DMS53 treated with DMSO at 0.1 percent for 48 hours (cell line): ENCODE measurements around the gene TFCP2.

Experiments
- DNase-seq: peaks from one replicate; lab custom pipeline; 2025; ENCODE audit not compliant: unreplicated experiment; lab: John Stamatoyannopoulos, UW

Gene TFCP2

DNA sequence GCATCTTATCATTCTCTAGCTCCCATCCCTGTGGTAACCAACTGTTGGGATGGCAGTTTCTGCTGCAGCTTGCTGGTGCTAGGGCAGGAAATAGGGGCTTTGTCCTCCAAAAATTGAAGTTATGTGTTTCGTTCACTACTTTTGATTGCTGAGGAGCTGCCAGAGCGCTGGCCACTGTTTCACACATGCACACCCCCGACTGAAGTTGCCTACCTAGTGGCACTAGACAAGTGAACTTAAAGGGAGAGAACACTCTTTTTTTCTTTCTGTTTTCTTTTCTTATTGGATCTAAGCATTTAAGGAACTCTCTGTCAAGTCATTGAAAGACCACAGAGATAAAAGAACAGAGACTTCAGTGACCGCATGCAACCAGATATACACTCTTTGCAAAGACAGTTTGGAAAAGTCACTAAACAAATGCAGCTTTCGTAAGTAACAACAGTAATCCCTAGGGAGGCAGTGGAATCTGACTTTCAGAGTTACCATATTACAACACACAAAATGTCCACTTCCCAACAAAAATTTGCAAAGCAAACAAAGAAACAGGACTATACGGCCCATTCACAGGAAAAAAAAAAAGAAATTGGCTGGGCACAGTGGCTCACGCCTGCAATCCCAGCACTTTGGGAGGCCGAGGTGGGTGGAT lies 12.0 kb downstream of the TFCP2 start:
- DNase-seq, result no peak

DNA sequence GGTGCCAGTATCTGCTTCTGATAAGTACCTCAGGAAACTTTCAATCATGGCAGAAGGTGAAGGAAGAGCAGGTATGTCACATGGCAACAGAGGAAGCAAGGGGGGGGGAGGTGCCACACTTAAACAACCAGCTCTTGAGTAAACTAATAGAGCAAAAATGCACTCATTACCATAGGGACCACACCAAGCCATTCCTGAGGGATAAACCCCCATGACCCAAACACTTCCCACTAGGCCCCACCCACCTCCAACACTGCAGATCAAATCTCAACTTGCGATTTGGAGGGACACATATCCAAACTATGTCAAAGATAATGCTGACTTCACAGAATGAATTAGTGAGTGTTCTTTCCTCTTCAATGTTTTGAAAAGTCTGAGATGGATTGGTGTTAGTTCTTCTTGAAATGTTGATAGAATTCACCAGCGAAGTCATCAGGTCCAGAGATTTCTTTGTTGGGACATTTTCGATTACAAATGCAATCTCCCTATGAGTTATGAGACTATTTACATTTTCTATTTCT lies 16.6 kb downstream of the TFCP2 start:
- DNase-seq, result no peak

DNA sequence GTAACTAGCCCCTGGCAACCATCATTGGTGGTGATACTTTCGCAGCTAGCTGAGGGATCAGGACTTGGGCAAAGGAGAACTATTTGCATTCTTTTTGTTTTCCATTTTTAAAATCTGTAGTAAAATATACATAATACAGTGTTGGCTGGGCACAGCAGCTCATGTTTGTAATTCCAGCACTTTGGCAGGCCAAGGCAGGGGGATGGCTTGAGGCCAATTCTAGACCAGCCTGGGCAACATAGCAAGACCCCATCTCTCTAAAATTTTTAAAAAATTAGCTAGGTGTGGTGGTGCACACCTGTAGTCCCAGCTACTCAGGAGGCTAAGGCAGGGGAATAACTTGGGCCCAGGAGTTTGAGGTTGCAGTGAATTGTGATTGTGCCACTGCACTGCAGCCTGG lies 20.0 kb downstream of the TFCP2 start:
- no peak for DNase-seq

DNA sequence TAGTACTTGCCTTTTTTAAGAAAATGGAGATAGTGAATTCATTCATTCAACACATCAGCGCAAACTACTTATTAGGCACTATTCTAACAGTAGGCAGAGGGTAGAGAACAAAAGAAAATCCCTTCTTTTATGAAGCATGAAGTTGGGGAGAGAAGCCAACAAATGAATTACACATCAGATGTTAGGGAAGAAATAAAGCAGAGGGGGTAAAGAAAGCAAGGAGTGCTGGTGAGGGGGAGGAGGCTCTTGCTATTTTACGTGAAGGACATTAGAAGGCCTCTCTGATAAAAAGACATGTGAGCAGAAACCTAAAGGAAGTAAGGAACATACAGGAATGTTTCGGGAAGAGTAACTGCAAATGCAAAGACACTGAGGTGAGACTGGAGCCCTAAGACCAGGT lies 22.2 kb downstream of the TFCP2 start:
- DNase-seq, result no peak

DNA sequence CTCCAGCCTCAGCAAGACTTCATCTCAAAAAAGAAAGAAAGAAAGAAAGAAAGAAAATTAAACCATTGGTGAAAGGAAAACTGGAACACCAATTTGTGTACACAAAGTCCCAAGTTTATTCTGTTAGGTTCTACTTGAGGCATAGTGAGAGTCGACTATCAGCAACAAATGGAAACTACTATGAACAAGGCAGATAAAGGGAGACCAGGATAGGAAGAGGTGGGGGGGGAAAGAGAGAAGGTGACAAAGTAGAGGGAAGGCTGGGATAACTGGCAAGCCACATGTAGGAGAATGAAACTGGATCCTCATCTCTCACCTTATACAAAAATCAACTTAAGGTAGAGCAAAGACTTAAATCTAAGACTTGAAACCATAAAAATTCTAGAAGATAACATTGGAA lies 25.6 kb downstream of the TFCP2 start:
- DNase-seq, result no peak

DNA sequence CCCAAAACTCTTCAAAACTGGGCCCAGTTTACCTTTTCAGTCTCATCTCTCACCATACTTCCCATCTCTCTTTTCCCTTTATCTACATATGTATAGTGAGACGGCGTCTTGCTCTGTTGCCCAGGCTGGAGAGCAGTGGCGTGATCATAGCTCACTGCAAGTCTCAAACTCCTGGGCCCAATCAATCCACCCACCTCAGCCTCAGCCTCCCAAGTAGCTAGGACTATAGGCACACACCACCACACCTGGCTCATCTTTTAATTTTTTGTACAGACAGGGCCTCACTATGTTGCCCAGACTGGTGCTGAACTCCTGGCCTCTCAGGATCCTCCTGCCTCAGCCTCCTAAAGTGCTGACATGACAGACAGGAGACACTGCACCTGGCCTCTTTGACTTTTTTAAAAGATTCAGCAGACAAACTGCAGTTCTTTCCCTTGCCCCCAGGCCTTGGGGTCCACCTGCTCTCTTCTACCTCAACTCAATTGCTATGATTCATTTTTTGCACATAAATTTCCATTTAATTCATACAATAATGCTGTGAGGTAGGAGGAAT lies 33.6 kb downstream of the TFCP2 start:
- DNase-seq, result no peak

DNA sequence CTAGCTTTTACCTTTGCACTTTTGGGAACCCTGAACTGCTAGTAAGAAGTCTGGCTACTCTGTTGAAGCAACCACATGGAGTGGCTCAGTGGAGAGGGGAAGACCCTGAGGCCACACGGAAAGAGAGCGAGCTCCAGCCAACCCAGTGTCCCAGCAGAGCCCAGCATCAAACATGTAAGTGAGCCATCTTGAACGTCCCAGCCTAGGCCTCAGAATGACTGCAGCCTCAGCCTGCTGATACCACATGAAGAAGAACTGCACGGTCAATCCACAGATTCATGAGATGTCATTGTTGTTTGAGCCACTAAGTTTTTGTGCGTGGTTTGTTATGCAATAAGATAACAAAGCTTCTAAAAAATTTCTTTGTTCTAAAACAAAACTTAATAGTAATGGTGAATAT lies 40.2 kb downstream of the TFCP2 start:
- DNase-seq, result no peak

DNA sequence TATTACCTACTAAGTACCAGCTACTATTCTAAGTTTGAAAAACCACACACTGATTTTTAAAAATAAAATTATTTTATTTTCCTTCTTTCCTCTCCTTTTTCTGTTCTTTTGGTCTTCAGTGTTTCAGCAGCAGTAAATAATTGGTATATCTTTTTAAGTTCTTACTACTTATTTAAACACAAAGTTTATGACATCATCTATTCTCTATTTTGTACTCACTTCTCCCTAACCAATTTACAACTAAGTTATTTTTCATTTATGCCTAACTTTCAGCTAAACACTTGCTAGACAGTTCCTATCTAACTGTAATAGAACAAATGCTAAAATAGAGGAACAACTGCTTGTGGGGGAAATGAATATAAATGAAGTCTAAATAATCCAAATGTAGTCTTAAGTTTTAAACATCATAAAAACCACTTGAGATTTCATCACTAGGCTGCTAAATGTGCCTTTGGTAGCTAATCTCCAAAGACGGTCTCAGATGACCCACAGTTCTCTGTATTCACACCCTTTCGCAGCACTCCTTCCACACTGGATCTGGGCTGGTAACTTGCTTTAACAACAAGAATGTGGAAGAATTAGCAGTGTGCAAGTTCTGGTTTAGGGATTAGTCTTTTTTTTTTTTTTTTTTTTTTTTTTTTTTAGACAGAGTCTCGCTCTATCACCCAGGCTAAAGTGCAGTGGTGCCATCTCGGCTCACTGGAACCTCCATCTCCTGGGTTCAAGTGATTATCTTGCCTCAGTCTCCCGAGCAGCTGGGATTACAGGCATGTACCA lies 41.0 kb downstream of the TFCP2 start:
- DNase-seq, result no peak

DNA sequence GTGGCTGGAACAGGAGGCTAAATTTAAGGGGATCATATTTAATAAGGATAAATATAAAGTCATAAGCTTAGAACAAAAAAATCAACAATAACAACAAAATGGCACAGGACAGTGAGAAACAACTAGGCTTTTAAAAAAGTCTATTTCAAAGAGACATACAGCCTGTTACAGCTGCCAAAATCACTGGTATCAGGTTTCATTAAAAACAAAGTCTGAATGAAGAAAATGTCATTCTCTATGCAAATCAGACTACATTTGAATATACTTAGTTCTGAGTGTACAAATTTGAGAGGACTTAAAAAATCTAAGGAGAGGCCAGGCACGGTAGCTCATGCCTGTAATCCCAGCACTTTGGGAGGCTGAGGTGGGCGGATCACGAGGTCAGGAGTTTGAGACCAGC lies 44.0 kb downstream of the TFCP2 start:
- no peak for DNase-seq

DNA sequence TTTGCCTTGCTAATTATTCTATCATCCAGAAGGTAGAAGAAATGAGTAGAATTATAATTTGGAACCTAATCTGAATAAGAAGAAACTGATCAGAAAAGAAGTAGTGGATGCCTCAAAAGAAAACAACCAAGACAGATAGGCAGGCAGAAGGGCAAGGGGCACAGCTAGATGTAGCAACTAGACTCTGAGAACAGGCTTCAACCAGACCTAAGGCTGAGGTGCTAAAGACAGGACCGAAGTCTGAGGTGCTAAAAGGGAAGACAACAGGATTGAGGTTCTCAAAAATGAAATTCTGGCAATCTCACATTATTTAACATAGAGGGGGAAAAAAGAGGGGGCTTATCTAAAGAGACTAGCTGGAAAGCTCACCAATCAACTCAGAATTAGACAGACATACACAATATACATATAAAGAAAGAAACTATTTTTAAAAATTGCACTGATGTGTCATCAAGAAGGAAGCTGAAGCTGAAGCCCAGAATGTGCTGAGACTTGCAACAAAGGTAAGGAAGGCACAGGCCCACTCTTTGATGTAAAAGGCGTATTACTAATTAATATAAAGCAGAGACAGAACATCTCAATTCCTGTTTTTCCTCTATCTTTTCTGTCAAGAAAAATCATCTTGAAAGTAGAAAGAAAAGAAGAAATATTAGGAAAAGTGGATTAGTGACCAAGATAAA lies 45.7 kb downstream of the TFCP2 start:
- no peak for DNase-seq

DNA sequence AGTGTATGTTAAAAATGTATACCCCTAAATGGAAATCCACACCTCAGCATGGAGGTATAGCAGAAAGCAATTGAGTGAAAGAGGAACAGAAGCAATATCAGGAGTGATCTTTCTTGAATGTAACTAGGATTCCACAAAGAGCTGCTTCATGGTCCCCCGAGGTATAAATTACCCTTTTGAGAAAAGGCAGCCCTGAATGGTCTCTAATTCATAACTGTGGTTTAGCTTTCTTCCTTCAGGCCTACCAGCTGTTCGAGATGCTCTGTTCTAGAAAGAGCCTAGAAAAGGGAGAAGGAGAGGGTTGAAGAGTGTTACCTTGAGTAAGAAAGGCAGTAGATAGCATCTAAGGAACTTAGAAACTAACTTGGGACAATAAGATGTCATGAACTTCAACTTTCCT lies 46.6 kb downstream of the TFCP2 start:
- DNase-seq, result no peak

DNA sequence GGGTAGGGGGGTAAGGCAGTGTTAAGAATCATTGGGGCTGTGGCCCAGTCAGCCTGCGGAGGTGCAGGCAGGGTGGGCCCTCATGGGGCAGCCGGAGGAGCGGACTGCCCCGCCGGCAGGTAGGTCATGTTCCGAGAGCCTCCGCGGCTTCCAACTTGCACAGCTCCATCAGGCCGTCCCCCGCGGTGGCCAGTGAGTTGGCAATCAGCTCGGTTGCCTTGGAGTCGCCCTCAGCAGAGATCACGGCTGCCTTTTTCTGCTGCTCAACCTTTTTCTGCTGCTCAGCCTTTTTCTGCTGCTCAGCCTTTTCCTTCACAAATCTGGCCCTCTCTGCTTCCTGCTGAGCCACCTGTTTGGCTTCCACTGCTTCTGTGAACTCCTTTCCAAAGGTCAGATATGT lies 48.4 kb downstream of the TFCP2 start:
- no peak for DNase-seq

DNA sequence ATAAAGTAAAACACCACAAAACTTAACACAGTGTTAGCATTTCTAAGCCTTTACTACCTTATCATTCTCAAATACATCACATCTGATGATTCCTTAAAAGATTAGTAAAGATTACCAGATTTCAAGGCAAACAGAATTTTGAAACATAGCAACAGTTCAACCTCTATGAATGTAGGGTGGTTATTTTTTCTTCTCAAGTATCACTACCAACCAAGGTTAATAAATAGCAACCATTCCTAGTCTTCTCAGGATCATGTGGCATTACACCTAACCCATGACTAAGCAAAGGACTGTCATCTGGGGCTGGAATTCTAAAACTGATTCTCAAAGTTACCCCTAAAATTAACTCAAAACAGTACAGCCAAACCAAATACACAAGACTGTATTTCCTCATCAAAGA lies 50.1 kb downstream of the TFCP2 start:
- no peak for DNase-seq

DNA sequence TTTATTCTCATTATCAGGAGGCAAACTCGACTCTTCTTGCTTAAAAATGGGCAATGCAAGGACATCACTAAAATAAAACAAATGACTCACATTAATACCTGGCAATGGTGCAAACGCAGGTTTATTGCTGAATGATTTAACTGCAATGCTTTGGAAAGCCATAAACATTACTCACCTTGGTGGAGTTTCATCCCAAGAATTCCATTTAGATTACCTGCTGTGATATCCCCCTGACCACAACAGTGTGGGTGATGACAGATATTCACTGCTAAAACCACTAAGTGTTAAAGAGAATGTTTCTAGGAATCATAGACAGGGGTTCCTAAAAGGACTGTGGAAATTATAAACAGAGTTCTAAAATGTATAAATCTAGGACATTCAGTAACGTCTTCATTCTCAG lies 54.2 kb downstream of the TFCP2 start:
- no peak for DNase-seq

DNA sequence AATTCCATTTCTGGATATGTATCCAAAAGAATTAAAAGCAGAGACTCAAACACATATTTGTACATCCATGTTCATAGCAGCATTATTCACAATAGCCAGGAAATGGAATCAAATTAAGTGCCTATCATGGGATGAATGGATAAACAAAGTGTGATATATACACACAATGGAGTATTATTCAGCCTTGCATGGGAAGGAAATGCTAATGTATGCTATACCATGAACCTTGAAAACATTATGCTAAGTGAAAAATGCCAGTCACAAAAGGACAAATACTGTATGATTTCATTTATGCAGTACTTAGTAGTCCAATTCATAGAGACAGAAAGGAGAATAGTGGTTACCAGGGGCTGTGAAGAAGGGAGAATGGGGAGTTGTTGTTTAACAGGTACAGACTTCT lies 57.4 kb downstream of the TFCP2 start:
- no peak for DNase-seq

DNA sequence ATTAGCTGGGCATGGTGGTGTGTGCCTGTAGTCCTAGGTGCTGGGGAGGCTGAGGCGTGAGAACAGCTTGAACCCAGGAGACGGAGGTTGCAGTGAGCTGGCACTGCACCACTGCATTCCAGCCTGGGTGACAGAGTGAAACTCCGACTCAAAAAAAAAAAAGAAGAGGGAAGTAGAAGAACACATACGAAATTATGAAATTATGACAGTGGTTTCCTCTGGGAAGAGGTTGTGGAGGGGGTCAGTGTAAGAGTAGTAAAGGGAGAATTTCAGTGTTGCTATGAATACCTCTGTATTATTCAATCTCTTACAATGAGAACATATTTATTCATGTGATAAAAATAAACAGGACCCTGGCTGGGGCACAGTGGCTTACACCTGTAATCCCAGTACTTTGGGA lies 64.8 kb downstream of the TFCP2 start:
- no peak for DNase-seq

DNA sequence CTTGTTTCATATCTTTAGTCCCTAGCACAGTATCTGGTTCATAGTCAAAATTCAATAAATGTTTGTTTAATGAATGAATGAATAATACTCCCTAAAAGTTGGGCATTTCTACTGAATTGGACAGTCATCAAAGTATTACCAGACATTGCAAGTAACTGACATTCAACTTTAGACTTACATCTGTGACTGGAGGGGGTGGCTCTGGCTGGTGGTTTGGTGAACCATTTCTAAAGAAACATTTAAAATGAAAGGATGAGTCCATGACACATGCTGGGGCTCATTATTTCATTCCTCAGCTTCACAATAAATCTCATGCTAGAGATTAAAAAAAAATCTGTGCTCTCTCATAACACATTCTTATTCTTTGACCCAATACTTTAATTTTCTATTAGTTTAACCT lies 69.0 kb downstream of the TFCP2 start:
- no peak for DNase-seq

DNA sequence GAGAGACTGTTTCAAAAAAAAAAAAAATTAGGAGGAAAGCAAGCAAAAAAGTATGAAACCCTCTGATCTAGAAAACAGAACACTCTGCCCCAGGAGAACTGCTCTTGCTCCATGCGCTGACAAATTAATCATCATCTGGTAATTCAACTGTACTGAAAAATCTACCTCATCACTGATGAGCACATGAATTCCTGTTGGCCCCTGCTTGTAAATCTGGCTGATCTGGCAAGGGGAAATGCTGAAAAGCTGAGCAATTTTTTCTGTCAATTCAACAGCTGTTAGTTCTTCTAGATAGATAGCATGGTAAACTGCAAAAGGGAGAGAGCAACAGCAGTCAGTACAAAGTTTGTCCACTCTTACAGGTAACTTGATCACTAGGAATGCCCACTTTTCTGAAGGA lies 74.3 kb downstream of the TFCP2 start:
- DNase-seq, result no peak

DNA sequence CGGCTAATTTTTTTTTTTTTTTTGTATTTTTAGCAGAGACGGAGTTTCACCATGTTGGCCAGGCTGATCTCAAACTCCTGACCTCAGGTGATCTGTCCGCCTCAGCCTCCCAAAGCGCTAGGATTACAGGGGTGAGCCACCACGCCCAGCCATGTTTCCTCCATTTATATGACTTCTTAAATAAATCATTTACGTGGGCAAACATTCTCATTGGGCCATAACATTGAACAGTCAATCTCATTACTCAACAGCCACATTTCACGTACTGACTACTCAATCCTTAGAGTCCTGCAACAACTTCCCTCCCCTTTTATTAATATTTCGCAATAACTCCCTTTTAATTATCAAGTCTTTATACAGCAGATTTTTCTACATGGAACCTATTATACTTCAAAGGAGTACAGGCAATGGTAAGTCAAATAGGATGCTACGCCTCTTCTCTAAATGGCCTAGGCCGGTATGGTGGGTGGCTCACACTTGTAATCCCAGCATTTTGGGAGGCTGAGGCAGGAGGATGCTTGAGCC lies 82.2 kb downstream of the TFCP2 start:
- DNase-seq, result no peak

DNA sequence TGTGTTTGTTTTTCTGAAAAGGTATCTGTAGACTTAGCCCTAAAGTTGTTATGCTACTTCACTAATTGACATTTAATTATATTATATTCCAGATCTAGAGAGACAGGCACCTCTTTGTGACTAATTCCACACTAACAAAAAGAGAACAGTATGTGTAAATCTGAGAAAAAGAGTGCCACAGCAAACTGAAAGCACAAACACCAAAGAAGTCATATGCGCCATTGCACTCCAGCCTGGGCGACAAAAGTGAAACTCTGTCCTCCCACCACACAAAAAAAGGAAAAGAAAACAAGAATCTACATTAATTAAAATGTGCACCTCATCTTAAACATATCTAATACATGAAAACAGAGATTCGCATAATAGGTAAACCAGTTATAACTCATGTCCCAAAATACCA lies 85.1 kb downstream of the TFCP2 start:
- DNase-seq, result no peak

DNA sequence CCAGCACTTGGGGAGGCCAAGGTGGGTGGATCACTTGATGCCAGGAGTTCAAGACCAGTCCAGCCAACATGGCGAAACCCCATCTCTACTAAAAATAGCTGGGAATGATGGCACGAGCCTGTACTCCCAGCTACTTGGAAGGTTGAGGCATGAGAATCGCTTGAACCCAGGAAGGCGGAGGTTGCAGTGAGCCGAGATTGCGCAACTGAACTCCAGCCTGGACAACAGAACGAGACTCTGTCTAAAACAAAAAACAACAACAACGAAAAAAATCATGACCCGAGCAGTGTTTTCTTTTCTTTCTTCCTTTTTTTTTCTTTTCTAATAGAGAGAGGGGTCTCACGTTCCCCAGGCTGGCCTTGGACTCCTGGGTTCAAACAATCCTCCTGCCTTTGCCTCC lies 86.0 kb downstream of the TFCP2 start:
- no peak for DNase-seq

DNA sequence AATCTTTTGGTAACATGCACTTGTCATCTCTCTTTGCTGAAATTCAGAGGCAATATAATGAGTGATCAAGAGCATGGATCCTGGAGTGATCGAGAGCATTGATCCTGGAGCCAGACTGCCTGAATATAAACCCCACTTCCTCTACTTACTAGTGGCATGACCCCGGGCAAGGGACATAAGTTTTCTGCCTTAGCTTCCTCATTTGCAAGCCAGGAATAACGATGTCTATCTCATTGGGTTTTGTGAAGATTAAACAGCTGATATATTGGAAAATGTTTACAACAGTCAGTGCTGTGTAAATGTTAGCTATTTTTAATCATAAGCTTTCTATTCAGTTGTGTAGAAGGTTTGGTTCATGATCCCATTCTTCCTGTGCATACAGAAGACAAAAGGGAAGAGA lies 87.2 kb downstream of the TFCP2 start:
- DNase-seq, result no peak
